GM12892 (cell line): ENCODE data around the gene CBFA2T3.
"Not testable (repeated sequence)": the region's sequence is repeated elsewhere in the genome, so short reads cannot be mapped to it uniquely, and the experiment has no call there.

Experiments used
- DNase-seq: peaks from one replicate; pipeline ENCODE4 v3.0.0; 2011; ENCODE audit not compliant: insufficient read length
- FAIRE-seq: peaks from 2 replicates; lab custom pipeline; 2011; peaks lifted over from hg19 to GRCh38; lab: Jason Lieb, UNC
- POLR2A ChIP-seq: IDR thresholded peaks from 2 replicates; pipeline ENCODE4 v1.6.1; 2011; ENCODE audit warnings: low read depth, low read length, control low read depth
- POLR2AphosphoS5 ChIP-seq: IDR thresholded peaks from 2 replicates; pipeline ENCODE4 v1.6.1; 2011; ENCODE audit warnings: low read depth, low read length, control low read depth
- TAF1 ChIP-seq: IDR thresholded peaks from 2 replicates; pipeline ENCODE4 v1.6.1; 2011; ENCODE audit warnings: low read depth, mild to moderate bottlenecking, control low read depth, low read length, borderline replicate concordance

The CBFA2T3 gene

DNA sequence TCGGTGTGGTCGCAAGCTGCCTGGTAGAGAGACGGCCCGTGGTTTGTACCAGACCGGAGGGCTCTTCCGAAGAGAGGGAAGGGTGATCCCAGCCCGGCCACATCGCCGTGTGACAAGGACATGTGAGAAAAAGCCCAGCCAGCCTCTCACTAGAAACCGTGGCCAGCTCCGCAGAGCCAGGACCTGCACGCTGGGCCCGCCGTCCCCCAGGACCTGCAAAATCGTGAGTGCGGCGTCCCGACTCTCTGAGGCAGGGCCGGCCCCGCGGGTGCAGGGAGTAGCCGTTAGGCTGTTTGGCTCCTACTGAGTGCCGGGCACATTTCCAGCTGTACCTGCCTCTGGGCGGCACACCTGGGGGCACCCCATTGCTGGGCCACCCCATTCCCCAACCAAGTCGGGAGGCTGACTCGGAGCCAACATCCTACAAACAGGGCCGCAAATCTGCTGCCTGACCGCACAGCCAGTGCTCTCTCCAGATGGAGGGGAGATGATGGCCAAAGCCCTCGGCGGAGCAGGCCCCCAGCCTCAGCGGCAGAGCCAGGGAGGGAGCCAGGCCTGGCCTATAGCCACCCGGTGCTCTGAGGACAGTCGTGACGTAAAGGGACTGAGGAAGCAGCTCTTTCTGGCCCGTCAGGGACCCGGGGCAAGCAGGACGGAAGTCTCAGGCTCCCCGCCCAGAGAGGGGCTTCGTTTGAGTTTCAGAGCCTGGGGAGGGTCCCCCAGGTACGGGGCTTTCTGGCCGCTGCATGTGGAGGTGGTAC lies 76.9 kb downstream of the CBFA2T3 start:
- FAIRE-seq (no peak), DNase-seq (no peak)
- no peak for TF ChIP-seq TAF1
- TF ChIP-seq POLR2A: no peak
- TF ChIP-seq POLR2AphosphoS5: no peak

- no peak for FAIRE-seq
- no peak for TF ChIP-seq TAF1
- no peak for TF ChIP-seq POLR2A
- DNase-seq: no peak
Measured at GRCh38 chr16:88897696-88898425, 79.1 kb downstream of the CBFA2T3 start.

DNA sequence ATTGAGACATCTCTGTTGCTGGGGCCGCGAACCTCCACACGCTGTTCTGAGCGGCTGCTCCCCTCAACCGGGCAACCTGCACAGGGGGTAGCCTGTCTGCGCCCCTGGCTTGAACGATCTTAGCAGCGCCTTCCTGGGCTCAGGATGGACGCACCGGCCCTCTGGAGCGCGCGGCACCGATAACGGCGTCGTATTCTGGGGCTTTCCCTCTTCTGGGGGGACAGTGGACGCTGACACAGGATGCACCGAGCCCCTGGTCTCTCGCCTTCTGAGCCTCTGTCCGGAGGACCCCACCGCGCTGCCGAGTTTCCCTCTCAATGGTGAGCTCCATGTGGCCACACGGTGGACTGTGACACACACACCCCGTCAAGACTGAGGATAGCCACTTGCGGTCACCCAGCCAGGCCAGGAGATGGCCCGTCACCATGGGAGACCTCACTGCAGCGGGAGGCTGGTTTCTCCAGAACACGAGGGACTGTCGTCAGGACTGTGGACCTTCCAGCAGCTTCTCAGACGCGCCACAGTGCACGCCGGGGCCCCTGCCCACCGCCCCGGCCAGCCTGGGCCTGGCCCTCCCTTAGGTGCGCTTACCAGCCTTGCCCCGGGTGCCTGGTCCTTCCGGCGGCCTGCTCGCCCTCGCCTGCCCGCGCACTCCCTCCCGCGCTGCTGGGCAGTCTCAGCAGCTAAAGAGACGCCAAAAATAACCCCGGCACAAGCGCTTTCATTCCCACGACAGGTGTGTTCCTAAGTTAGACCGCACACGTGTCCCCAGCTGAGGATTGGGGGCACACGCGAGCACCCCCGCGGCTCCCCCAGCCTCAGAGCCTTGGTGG lies 80.6 kb downstream of the CBFA2T3 start:
- DNase-seq (no peak), FAIRE-seq (no peak)
- TF ChIP-seq POLR2AphosphoS5: no peak
- TF ChIP-seq TAF1: no peak
- TF ChIP-seq POLR2A: no peak

DNA sequence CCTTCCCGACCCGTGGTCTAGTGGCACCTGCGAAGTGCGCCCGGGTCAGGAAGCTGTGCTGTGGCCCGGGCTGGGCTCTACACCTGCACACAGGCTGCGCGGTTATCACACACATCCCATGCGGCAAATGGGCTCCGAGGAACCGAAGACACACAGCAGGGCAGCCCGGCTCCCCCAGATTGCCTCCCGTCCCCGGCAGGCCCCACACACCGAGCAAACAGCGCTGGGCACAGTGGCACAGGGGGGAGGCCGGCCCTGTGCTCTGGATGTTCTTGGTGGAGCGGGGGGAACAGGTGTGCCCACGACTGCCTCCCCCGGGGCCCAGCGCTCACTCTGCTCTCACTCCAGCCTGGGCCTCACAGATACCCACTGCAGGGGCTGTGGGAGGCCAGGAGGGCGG lies 81.7 kb downstream of the CBFA2T3 start:
- FAIRE-seq: no peak
- TF ChIP-seq POLR2AphosphoS5 (no peak), TAF1 (no peak), POLR2A (no peak)
- no peak for DNase-seq

DNA sequence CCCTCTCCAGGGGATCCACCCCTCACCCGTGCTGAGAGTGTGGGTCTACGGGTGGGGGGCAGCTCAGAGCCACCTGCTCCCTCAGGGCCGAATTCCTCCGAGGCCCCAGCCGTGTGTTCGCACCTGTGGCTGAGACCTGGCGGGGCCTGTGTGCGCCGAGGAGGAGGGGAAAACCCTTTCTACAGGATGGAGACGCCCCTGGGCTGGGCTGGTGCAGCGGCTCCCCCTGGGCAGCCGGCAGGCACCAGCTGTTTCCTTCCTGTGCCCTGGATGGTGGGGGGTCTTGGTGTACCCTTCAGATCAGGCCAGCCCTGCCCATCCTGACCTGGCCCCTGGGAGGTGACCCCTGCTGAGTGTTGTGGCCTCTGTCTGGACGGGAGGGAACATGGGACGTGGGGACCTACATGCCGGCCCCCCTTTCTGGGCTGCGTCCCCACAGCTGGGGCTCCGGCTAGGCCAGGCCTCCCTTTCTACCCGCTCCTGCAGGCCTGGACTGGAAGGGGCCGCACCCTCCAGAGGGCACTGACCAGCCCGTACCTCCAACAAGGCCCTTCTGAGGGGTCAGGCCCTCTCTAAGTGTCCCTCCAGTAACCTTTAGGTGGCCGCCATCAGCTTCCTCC lies 82.2 kb downstream of the CBFA2T3 start:
- FAIRE-seq (no peak), DNase-seq (no peak)
- TF ChIP-seq POLR2A (no peak), TAF1 (no peak), POLR2AphosphoS5 (no peak)

- FAIRE-seq, DNase-seq: not testable (repeated sequence)
Measured at GRCh38 chr16:88894266-88894665, 82.7 kb downstream of the CBFA2T3 start.

- DNase-seq (no peak), FAIRE-seq (no peak)
- TF ChIP-seq TAF1 (no peak), POLR2A (no peak), POLR2AphosphoS5 (no peak)
Measured at GRCh38 chr16:88893127-88893968, 83.7 kb downstream of the CBFA2T3 start.

DNA sequence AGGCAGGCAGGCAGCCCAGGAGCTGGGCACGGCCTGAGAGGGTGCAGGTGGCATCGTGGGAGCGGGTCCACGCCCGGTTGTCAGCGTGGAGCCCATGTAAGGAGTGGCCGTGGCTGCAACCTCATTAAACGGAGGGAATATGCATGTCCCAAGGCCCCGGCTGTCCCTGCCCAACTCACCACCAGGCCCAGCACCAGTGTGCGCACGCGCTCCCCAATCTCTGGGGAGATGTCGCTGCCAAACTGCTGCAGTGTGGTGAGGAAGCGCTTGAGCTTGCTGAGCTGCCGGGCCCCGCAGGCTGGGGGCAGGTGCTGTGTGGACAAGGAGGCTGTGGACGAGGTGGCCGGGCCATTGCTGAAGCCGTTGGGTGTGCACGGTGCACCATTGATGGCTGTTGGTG lies 84.9 kb downstream of the CBFA2T3 start:
- no peak for TF ChIP-seq TAF1
- FAIRE-seq (no peak), DNase-seq (no peak)

GRCh38 chr16:88891083-88891482 lies 85.9 kb downstream of the CBFA2T3 start:
- TF ChIP-seq POLR2AphosphoS5 (no peak), POLR2A (no peak), TAF1 (no peak)
- DNase-seq: no peak
- no peak for FAIRE-seq

DNA sequence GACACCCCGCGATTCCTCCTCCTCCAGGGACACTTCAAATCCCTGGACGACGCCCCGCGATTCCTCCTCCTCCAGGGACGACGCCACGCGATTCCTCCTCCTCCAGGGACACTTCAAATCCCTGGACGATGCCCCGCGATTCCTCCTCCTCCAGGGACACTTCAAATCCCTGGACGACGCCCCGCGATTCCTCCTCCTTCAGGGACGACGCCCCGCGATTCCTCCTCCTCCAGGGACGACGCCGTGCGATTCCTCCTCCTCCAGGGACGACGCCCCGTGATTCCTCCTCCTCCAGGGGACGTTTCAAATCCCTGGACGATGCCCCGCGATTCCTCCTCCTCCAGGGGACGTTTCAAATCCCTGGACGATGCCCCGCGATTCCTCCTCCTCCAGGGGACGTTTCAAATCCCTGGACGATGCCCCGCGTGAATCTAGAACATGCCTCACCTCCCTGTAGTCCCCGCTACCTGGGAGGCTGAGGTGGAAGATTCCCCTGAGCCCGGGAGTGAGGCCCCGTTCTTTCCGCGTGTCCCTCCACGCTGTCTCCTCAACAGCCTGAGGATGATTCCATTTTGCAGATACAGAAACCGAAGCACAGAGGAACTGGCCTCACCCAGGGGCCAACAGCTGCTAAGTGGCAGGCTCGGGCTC lies 87.2 kb downstream of the CBFA2T3 start:
- not testable (repeated sequence) for DNase-seq, FAIRE-seq
